Daoy (cell line): Measurements from ENCODE around the gene WNT2B. TPM values are rescaled to one million over a fixed set of nuclear protein-coding genes. Genes with fewer than 3 reads are reported as not detected.

Experiments
- DNase-seq: peaks from one replicate; pipeline ENCODE4 v3.0.0-alpha.2; 2015; ENCODE audit warnings: low read depth
- total RNA-seq: library from RNA; depleted of rRNA; stranded (reverse); fragments of >200 nt; shearing (Covaris generic); gene quantifications from 2 replicates; pipeline ENCODE4 v1.2.3, GENCODE V29; 2014

WNT2B gene
- total RNA-seq, 1 experiment from 2014 or later: 0.40 TPM

DNA sequence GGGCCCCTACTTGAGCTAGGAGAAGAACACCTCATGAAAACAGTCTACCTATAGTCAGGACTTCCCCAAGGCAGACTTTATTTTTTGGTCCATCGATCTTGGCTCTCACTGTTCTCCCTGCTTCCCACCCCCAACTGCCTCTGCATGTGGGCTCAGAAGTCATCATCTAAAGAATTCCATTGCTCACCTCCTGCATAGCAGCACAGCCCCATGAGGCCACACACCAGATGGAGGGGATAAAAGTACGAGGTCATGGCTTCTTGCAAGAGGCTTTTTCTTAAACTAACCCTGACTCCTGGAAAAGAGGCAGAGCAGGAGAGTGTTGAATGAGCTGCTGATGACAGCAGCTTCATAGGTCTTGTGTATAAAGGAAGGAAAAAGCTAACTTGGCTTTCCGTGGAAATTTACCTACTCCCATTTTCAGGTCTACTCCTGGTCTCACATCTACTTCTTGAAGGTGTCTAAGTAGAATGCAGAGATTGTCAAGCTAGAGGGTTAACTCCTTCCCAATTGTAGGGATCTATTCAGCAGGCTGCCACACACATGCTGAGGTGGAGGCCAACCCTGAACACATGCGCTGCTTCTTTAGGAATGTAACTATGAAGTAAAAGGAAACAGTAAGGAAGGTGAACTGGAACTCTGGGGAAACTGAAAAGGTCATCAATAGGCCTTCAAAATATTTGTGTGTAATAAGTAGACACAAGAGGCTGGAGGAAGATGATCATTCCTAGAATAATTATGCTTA is 18.7 kb downstream of the WNT2B start:
- peak; percentile 75 for DNase-seq

DNA sequence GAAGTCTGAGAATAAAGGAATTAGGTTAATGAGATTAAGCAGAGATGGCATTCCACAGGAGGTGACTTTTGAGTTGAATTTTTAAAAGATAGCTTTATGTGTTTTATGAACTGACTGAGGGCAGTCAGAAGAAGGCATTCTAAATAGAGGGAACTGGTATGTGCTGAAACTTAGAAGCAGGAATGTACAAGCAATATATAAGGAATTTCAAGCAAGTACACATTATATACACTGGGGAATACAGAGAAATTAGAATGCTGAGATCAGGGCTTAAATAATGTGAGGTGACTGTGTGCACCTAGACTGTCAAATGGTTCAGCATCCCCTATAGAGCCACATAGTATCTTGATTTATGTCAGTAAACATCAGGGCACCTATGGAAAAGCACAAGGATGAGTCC is 19.3 kb downstream of the WNT2B start:
- DNase-seq: no peak

DNA sequence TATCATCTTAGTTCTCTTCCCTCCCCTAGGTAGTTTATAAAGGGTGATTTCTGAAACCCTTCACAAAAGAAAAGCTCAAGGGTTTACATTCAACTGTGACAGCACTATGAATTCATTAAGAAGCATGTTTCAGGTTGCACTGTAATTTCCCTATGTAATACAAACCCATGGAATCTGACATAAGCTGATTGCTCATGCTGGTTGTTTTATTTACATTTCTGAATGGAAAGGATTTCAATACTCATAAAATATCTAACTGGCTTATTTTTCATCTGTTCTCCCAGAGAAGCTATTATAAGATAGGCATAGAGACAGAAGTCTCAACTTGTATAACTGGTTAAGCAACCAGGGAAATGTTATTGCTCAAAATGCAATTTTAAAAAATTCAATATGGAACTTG is 20.5 kb downstream of the WNT2B start:
- peak; percentile 45 for DNase-seq

DNA sequence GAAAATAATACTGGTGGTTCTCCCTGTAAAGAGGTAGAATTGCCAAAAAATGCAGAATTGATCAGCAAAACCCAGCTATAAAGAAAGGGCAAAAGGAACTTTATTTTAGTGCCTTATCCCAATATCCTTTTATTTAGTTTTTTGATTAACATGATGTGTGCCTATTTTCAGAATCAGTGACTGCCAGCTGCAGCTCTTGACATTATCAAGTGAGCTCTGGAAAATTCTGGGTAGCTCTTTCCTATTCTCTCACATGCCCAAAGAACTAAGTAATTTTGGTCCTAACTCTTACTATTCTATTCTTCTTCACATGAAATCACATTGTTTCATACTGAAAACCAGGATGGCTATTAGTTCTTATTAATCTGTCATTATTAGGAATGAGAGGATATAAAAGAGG is 22.1 kb downstream of the WNT2B start:
- no peak for DNase-seq

DNA sequence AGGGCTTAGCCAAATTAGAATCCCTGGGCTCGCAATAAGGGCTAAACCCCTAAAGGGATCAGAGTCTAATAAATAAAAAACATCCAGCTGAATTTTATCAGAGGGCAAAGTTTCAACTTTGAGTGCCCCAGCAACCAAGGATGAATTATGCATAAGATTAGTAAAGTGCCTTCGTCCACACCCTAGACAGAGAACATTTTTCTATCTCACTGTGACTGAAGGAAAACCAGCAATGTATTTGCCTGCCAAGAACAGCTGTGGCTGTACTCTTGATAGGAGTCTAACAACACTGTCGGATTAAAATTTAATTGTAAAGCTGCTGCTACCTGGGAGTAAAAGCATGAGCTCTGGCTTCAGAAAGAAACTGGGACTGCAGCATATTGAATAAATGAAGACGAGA is 23.3 kb downstream of the WNT2B start:
- no peak for DNase-seq

DNA sequence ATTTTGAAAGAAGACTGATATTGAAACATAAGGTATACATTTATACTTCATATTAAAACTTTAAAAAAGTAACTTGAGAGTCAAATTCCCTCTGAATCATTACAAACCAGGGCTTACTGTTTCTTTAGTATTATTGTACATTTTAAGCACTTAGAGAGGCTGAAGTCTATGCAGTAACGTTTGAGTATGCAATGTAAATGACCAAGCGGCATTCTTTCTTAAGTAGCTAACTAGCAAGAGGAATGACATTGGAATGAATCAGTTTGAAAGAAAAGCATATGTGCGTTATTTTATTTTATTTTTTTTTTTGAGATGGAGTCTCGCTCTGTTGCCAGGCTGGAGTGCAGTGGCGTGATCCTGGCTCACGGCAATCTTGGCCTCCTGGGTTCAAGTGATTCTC is 24.3 kb downstream of the WNT2B start:
- DNase-seq: no peak

DNA sequence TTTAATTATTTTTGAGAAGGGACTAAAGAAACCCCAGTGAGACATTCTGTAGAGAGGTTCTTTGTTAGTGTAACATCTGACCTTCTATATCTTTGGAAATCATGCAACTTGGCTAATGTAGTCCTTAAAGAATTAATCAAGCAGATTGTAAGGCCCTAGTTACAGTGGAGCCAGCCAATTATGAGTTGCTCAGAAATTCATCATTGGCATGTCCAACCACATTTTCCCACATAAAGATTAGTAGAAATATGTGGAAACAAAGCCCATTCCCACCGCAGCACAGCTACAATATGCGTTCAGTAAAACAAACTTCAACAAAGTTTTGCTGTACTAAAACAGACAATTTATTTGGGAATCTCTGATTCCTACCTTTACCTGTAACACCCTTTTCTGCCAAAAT is 27.8 kb downstream of the WNT2B start:
- no peak for DNase-seq

DNA sequence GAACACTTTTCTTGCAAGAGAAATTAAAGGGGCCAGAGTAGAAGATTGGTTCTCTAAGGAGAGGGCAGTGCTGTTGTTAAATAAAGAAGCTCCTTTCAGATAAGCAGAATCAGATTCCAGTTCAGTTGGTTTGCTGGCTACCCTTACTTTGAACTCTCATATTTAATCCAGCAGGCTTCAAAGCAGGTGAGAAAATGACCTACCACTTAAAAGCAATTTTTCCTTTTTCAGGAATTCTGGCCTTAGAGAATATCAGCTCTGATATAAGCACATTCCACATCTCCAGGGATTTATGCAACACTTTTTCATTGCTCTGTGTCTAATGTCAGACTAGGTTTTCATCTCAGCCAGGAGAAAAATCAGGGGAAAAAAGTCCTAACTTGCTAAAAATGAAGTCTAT is 28.7 kb downstream of the WNT2B start:
- DNase-seq: no peak

DNA sequence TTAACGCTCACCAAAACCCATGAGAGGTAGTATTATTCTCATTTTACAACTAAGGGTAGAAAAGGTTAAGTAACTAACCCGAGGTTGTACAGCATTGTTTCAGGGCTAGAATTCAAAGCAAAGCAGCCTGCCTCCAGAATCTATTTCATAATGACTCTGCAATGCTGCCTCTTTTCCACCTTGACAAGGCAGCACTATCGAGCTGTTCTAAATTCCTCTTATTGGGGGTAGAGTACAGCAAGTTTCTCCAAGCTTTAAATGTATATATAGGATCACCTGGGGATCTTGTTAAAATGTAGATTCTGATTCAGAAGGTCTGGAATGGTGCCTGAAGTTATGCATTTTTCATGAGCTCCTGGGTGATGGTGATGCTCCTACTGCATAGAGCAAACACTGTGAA is 30.1 kb downstream of the WNT2B start:
- no peak for DNase-seq

DNA sequence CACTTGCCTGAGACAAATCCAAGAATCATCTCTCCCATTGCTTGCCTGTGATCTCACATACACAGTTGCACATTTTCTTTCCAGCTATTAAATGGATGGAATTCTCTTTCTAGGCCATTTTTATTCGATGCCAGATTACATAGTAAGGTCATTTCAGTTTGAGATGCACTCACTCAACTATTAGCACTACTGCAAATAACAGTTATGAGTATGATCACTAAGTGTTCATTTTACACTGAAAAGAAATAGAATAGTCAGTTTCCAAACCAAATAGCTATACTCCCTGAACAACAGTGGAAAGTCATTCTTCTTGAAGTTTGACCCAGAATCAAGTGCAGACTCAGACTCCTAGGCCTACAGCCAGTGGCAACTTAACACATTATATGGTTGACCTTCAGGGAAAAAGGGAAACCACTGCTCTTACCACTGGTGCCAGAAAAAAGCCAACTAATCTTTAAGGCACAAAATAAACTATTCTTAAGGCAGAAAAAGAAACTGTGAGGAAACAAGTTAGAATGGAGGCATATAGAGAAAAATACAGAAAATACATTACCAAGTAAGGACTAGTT is 31.5 kb downstream of the WNT2B start:
- no peak for DNase-seq

DNA sequence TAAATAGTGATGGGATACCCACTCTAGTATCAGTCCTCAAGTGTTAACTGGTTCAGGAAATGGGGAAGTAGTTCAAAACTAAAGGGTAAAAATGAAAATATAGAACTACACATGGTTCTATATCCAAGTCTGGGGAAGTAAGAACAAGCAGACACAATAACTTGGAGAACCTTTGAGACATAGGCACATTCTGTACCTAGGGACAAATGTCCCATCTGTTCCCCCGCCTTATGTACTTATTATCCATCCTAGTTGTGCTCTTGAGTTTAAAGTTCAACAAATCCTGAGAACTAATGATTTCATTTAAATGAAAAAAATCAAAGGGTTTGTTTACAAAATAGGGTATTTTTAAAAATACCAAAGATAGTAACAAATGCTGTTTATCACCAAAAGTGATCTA is 32.5 kb downstream of the WNT2B start:
- DNase-seq: no peak

DNA sequence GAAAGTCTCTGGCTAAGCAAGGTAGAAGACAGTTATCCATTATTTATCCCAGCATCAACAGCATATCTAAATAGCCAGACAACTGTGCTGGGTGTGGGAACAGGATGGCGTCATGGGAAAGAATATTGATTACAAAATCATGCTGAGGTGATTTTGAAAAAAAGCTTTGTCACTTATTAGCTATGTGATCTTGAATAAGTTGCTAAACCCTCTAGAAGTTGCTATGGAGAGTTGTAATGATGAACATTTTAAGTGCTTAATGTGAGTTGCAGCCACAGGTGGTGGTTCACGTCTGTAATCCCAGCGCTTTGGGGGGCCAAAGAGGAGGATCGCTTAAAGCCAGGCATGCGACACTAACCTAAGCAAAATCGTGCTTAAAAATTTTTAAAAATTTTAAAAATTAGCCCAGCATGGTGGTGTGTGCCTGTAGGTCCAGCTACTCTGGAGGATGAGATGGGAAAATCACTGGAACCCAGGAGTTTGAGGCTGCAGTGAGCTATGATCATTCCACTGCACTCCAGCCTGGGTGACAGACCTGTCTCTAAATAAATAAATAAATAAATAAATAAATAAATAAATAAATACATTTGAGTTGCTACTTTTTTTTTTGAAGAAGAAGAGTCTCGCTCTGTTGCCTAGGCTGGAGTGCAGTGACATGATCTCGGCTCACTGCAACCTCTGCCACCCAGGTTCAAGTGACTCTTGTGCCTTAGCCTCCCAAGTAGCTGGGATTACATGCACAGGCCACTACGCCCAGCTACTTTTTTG is 33.6 kb downstream of the WNT2B start:
- DNase-seq: no peak

DNA sequence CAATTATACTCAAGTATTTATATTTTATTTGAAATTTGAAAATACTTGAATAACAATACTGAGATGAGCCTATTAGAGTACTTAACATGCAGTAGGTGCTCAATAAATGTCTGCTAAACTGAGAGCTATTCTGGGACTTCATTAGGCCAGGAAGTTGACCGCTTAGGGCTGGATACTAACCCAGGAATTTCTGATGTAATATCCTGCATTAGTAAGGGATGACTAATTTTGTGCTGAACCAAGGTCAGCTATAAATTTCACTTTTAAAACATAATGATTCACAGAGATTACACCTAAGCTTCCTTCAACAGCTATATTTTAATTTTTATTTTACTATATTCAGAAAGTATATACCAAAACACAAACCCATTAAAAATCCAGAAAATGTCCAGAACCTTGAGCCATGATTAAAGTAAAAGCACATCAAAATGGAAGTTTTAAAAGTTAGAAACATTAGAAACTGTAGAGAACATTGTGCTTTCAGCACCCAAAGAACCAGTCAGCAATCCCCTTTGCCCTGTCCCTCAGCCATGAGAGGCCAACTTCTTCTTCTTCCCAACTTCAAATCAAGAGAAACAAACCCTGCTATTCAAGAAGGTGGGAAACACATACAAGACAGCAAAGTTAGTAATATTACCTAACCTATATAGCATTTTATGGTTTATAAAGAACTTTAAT is 35.4 kb downstream of the WNT2B start:
- peak; percentile 90 for DNase-seq

DNA sequence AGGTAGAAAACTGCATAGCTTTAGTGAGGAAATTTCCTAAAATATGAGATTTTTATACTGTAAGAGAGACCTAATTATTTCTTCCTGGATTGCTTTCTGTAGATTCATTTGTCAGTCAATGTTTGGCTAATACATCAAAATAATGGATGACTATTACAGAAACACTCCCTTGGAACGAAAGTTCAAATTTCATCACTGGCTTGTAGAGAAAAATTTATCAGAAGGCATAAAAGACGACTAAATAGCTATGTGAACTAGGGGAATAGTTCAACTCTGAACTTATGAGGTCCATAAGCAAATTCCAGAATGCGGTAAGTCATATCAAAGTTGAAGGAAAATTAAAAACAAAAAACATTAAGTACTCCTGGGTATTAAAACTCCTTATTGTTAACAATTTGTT is 36.0 kb downstream of the WNT2B start:
- DNase-seq: no peak

DNA sequence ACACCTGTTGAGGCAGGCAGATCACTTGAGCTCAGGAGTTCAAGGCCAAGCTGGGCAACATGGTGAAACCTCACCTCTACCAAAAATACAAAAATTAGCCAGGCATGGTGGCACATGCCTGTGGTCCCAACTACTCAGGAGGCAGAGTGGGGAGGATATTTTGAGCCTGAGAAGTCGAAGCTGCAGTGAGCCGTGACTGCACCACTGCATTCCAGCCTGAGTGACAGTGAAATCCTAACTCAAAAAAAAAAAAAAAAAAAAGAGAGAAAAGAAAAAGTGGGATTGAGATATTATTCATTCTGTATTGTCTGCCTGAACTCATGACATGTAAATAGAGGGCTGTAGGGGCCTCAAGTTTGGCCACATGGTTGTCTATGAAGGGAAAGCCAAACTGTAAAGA is 37.3 kb downstream of the WNT2B start:
- DNase-seq: peak; percentile 77

DNA sequence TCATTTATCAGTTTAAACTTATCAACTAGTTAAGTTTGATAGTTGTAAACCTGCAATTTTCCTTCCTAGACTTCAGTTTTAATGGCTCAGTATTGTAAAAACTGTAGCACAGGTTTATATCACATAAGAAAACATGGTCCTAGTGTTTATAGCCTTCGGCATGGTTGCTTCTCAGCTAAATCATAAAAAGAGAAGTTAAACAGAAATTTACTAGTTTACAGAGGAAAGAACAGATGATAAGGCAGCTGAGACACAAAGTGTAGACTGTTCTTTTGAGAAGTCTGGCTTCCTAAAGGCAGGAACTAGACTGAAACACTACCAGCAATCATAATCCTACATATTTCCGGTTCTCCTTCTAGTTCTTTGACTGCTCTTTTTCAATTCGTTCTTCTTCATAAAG is 39.8 kb downstream of the WNT2B start:
- DNase-seq: no peak

DNA sequence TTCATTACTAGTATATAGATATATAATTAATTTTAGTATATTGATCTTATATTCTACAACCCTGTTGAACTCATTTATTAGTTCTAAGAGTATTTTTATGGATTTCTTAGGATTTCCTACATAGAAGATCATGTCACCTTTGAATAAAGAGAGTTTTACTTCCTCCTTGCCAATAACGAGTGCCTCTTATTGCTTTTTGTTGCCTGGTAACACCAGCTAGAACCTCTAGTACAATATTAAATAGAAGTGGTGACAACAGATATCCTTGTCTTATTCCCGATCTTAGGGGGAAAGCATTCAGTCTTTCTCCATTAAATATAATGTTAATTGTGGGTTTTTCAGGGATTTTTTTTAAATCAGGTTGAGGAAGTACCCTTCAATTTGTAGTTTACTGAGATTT is 40.8 kb downstream of the WNT2B start:
- no peak for DNase-seq

DNA sequence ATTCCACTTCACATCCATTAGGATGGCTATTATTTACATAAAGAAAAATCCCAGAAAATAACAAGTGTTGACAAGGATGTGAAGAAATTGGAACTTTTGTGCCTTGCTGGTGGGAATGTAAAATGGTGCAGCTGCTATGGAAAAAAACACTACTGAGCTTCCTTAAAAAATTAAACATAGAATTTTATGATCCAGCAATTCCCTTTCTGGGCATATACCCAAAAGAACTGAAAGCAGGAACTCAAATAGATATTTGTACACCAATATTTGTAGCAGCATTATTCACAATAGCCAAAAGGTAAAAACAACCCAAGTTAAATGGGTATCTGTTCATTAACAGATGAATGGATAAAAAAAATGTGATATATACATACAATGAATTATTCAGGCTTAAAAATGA is 45.6 kb downstream of the WNT2B start:
- no peak for DNase-seq

DNA sequence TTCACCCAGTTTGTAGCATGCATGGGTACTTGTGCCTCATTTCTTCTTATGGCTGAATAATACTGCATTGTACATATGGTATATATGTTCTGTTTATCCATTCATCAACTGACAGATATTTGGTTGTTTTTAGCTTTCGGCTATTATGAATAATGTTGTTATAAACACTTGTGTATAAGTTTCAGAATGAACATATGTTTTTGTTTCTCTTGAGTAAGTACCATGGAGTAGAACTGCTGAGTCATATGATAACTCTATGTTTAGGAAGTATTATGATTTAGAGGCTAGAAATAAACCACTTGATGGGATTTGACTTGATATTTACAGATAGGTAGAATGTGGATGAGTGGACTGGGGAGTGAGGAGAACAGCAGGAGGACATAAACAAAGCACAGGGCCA is 48.6 kb downstream of the WNT2B start:
- no peak for DNase-seq

DNA sequence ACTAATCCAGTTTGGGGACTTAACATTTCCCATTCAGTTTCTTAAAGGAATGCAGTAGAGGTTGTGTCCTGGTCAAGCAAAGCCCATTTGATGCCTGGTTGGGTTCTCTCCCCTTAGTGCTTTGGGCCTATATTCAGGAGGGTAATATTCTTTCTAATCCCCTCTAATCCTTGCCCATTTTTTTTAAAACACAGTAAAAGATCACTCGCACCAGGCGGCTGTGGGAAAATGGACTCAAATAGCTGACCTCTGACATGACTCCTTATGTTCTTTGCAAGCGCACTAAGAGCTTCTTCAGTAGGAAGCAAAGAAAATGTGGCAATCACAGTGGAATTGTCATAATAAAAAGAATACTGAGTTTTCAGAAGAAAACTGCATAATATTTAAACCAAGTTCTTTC is 49.9 kb downstream of the WNT2B start:
- no peak for DNase-seq

DNA sequence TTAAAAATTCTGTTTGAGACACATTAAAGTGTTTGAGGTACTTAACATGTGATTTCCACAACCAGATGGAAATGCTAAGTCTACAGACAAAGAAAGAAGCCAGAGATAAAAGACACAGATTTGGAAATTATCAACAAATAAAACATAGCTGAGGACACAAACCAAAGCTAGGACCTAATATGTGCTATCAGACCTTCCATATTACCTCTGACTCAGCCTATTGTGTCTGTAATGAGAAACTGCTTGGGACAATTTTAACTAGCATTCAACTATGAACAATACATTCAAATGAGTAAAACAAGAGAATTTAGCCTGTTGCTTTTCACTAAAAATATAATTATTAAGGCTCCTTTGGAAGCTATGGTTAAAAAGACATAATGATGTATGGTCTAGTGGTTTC is 54.6 kb downstream of the WNT2B start:
- DNase-seq: no peak

DNA sequence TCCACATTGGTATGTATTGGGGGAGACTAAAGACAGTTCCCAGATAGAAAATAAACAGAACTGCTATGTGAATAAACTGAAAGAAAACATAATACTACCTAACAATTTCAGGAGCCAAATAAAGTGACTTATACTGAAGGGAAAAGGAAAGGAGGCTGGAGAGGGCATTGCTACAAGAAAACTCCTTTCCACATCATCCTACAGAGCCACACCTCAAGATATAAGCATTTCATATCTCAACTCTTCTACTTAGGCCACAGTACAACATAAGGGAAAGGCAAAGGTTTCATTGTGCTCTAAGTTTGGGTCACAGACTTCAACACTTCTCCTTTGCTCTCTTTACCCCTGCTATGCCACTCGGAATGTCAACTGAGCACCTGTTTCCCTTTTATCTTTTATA is 55.3 kb downstream of the WNT2B start:
- DNase-seq: no peak

DNA sequence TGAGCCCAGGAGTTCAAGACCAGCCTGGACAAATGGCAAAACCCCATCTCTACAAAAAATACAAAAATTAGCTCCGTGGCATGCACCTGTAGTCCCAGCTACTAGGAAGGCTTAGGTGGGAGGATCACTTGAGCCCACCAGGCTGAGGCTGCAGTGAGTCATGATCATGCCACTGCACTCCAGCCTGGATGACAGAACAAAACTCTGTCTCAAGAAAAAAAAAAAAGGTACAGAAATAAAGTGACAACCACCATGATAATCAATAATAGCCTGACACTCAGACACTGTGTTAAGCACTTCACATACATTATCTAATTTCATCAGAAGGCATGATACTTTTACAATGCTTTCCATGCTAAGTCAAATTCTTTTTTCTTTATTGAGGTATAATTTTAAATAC is 57.0 kb downstream of the WNT2B start:
- no peak for DNase-seq
